ENCODE data around the gene NANOS2. TPM values are rescaled to one million over a fixed set of nuclear protein-coding genes. Genes with fewer than 3 reads are reported as not detected.
A peak's percentile ranks its signal among the peaks of the same experiment; 100 is the strongest.

NANOS2 gene
- total and polyA plus RNA-seq, 9 of the 15 experiments (the other 6 are each of a cell fraction or from before 2014, with no cell fraction given), result not detected

DNA sequence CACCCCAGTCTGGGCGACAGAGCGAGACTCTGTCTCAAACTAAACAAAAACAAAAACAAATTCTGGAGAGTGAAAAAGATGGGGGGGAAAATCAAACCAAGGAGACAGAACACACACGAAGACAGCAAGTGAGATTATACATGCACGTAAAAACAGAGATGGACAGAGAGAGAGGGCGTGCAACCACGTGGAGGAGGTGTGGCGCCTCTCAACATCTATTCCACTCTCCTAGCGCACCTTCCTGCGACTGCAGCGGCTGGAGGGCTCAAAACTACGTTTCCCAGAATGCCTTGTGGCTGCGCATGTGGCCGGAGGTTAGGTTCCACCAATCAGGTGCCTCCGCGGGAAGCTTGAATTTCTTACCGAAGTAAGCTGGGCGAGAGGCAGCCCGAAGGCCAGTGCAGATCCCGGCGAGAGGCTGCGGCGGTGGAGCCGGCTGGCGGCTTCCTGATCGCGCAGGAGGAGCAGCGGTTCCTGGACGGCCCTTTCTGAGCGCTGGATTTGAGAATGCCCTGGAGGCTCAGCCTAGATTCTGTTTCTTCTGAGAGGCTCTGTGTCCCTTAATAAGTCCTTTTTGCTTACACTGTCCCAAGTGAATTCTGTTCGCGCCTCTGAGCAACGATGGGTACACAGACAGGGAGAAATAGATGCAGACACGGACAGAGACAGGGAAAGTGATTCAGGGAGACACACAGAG lies 13.1 kb upstream of the NANOS2 start (continued):
- TF ChIP-seq, protein P1, sequence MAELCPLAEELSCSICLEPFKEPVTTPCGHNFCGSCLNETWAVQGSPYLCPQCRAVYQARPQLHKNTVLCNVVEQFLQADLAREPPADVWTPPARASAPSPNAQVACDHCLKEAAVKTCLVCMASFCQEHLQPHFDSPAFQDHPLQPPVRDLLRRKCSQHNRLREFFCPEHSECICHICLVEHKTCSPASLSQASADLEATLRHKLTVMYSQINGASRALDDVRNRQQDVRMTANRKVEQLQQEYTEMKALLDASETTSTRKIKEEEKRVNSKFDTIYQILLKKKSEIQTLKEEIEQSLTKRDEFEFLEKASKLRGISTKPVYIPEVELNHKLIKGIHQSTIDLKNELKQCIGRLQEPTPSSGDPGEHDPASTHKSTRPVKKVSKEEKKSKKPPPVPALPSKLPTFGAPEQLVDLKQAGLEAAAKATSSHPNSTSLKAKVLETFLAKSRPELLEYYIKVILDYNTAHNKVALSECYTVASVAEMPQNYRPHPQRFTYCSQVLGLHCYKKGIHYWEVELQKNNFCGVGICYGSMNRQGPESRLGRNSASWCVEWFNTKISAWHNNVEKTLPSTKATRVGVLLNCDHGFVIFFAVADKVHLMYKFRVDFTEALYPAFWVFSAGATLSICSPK (IDR thresholded peaks at IDR 0.05; ENCODE audit: borderline replicate concordance), result no peak
- no peak for TF ChIP-seq TCFL5 (CRISPR knock-in tag; conservative IDR thresholded peaks at IDR 0.05)
- TF ChIP-seq, protein P2, sequence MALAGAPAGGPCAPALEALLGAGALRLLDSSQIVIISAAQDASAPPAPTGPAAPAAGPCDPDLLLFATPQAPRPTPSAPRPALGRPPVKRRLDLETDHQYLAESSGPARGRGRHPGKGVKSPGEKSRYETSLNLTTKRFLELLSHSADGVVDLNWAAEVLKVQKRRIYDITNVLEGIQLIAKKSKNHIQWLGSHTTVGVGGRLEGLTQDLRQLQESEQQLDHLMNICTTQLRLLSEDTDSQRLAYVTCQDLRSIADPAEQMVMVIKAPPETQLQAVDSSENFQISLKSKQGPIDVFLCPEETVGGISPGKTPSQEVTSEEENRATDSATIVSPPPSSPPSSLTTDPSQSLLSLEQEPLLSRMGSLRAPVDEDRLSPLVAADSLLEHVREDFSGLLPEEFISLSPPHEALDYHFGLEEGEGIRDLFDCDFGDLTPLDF (CRISPR knock-in tag; IDR thresholded peaks at IDR 0.05), result peak; percentile 93
- no peak for TF ChIP-seq ZNF146 (CRISPR knock-in tag; IDR thresholded peaks at IDR 0.05; ENCODE audit: unreplicated experiment)
- TF ChIP-seq, protein P3, sequence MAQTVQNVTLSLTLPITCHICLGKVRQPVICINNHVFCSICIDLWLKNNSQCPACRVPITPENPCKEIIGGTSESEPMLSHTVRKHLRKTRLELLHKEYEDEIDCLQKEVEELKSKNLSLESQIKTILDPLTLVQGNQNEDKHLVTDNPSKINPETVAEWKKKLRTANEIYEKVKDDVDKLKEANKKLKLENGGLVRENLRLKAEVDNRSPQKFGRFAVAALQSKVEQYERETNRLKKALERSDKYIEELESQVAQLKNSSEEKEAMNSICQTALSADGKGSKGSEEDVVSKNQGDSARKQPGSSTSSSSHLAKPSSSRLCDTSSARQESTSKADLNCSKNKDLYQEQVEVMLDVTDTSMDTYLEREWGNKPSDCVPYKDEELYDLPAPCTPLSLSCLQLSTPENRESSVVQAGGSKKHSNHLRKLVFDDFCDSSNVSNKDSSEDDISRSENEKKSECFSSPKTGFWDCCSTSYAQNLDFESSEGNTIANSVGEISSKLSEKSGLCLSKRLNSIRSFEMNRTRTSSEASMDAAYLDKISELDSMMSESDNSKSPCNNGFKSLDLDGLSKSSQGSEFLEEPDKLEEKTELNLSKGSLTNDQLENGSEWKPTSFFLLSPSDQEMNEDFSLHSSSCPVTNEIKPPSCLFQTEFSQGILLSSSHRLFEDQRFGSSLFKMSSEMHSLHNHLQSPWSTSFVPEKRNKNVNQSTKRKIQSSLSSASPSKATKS (CRISPR knock-in tag; IDR thresholded peaks at IDR 0.05), result no peak
- peak; percentile 74 for TF ChIP-seq POLR2A (conservative IDR thresholded peaks at IDR 0.05)
- TF ChIP-seq PCBP1 (IDR thresholded peaks at IDR 0.05; ENCODE audit: low read depth, low read length, poor library complexity, severe bottlenecking), result no peak
- TF ChIP-seq, protein P4, sequence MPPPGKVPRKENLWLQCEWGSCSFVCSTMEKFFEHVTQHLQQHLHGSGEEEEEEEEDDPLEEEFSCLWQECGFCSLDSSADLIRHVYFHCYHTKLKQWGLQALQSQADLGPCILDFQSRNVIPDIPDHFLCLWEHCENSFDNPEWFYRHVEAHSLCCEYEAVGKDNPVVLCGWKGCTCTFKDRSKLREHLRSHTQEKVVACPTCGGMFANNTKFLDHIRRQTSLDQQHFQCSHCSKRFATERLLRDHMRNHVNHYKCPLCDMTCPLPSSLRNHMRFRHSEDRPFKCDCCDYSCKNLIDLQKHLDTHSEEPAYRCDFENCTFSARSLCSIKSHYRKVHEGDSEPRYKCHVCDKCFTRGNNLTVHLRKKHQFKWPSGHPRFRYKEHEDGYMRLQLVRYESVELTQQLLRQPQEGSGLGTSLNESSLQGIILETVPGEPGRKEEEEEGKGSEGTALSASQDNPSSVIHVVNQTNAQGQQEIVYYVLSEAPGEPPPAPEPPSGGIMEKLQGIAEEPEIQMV (tag; conservative IDR thresholded peaks at IDR 0.05; ENCODE audit: low read depth), result no peak
- TF ChIP-seq, protein P5, sequence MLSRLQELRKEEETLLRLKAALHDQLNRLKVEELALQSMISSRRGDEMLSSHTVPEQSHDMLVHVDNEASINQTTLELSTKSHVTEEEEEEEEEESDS (CRISPR knock-in tag; IDR thresholded peaks at IDR 0.05), result no peak
- no peak for TF ChIP-seq RBBP5 (IDR thresholded peaks at IDR 0.05; ENCODE audit: borderline replicate concordance, insufficient read depth, low read length, poor library complexity, severe bottlenecking)
- no peak for TF ChIP-seq KHSRP (IDR thresholded peaks at IDR 0.05)
- no peak for TF ChIP-seq RFX1 (IDR thresholded peaks at IDR 0.05)
- TF ChIP-seq FOXK2 (conservative IDR thresholded peaks at IDR 0.05 in 1 of 2, IDR thresholded peaks at IDR 0.05 in 1 of 2; ENCODE audit: low read depth in 2 of 2), result 0 out of 4 replicates have a peak, but pooled peaks have one; percentile 17 to 45
- no peak for TF ChIP-seq MAFF (IDR thresholded peaks at IDR 0.05; ENCODE audit: low read length)
- TF ChIP-seq SP1 (CRISPR knock-in tag; IDR thresholded peaks at IDR 0.05), result peak; percentile 60; the same call in 1 of the 2 replicates
- TF ChIP-seq POLR2H (tag; IDR thresholded peaks at IDR 0.05; ENCODE audit: low read depth), result no peak
- TF ChIP-seq MAFK (IDR thresholded peaks at IDR 0.05; ENCODE audit: low read length), result no peak
- TF ChIP-seq, protein P6, sequence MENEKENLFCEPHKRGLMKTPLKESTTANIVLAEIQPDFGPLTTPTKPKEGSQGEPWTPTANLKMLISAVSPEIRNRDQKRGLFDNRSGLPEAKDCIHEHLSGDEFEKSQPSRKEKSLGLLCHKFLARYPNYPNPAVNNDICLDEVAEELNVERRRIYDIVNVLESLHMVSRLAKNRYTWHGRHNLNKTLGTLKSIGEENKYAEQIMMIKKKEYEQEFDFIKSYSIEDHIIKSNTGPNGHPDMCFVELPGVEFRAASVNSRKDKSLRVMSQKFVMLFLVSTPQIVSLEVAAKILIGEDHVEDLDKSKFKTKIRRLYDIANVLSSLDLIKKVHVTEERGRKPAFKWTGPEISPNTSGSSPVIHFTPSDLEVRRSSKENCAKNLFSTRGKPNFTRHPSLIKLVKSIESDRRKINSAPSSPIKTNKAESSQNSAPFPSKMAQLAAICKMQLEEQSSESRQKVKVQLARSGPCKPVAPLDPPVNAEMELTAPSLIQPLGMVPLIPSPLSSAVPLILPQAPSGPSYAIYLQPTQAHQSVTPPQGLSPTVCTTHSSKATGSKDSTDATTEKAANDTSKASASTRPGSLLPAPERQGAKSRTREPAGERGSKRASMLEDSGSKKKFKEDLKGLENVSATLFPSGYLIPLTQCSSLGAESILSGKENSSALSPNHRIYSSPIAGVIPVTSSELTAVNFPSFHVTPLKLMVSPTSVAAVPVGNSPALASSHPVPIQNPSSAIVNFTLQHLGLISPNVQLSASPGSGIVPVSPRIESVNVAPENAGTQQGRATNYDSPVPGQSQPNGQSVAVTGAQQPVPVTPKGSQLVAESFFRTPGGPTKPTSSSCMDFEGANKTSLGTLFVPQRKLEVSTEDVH (IDR thresholded peaks at IDR 0.05; ENCODE audit: low read depth, partially characterized antibody), result peak; percentile 62

Measured in K562 (cell line).